Activated T-helper 2 cell treated with anti-CD3 and anti-CD28 coated beads, Interferon-gamma antibody, Interleukin-2, Interleukin-4, amounts not matched to agents 10 μg/mL and 5 μg/mL and 100 μg/mL, durations not matched to agents 14 hours and 24 hours and 36 hours (primary cell): ENCODE measurements around the gene FGF14. TPM values are rescaled to one million over a fixed set of nuclear protein-coding genes. Genes with fewer than 3 reads are reported as not detected.

ENCODE experiments used
- DNase-seq: peaks from one replicate; pipeline ENCODE4 v3.0.0; 2021; ENCODE audit warnings: low spot score
- H3K27ac Mint-ChIP-seq: one replicate; pipeline ENCODE4 v1.8.0; 2021; ENCODE audit warnings: mixed read lengths
- H3K27me3 Mint-ChIP-seq: one replicate; pipeline ENCODE4 v1.8.0; 2021; ENCODE audit warnings: low read depth, mixed read lengths
- H3K36me3 Mint-ChIP-seq: one replicate; pipeline ENCODE4 v1.8.0; 2021; ENCODE audit warnings: low read depth, mixed read lengths
- H3K4me1 Mint-ChIP-seq: one replicate; pipeline ENCODE4 v1.8.0; 2021; ENCODE audit warnings: low read depth, mixed read lengths
- H3K4me3 Mint-ChIP-seq: one replicate; pipeline ENCODE4 v1.8.0; 2021; ENCODE audit warnings: low read depth, mild to moderate bottlenecking, moderate library complexity, mixed read lengths
- H3K9me3 Mint-ChIP-seq: one replicate; pipeline ENCODE4 v1.8.0; 2021; ENCODE audit warnings: mixed read lengths
- intact Hi-C: fragments of 100-400 bp; cut with micrococcal nuclease; formaldehyde crosslinking; loops from one replicate; pipeline ENCODE4 v1.15.1; 2023
- total RNA-seq: library from RNA; stranded (reverse); gene quantifications from 2 replicates; pipeline ENCODE4 v1.2.3, GENCODE V29; 2022

Gene FGF14
- total RNA-seq, 1 donor from 2014 or later, result not detected

- DNase-seq, result no peak
- no peaks in the 10 kb centered on the region for H3K4me1 Mint-ChIP-seq
- no peak overlapping the region for H3K4me3 Mint-ChIP-seq
- H3K27me3 Mint-ChIP-seq, result peaks cover 59% of the 10 kb centered on the region
- H3K36me3 Mint-ChIP-seq, result no peaks in the 10 kb centered on the region
- H3K27ac Mint-ChIP-seq, result no peak overlapping the region
- no peaks in the 10 kb centered on the region for H3K9me3 Mint-ChIP-seq
- intact Hi-C loops, result loop anchor here (5.0 to 10.0 kb wide), 2 partner anchors 503 to 1945 kb away; partner anchors contain the start of genes NALCN and ZIC5
These were observed 484.4 kb downstream of the FGF14 start for GRCh38 chr13:101917475-101917810.

- H3K4me3 Mint-ChIP-seq, result no peak overlapping the region
- H3K4me1 Mint-ChIP-seq, result no peaks in the 10 kb centered on the region
- no peak overlapping the region for H3K27ac Mint-ChIP-seq
- no peak for DNase-seq
- H3K9me3 Mint-ChIP-seq, result no peaks in the 10 kb centered on the region
- intact Hi-C loops, result loop anchor here (5.0 to 10.0 kb wide), 2 partner anchors 502 to 1945 kb away; partner anchors contain the start of genes NALCN and ZIC5
- H3K27me3 Mint-ChIP-seq, result peaks cover 59% of the 10 kb centered on the region
- H3K36me3 Mint-ChIP-seq, result no peaks in the 10 kb centered on the region
These were observed 484.9 kb downstream of the FGF14 start for GRCh38 chr13:101916775-101917474.

- Mint-ChIP-seq H3K9me3 (no peaks in the 10 kb centered on the region), H3K27ac (no peak overlapping the region), H3K4me3 (no peak overlapping the region), H3K36me3 (no peaks in the 10 kb centered on the region), H3K27me3 (peaks cover 54% of the 10 kb centered on the region), H3K4me1 (no peaks in the 10 kb centered on the region)
- intact Hi-C loops, result loop anchor here (5.0 to 10.0 kb wide), 2 partner anchors 501 to 1944 kb away; partner anchors contain the start of genes NALCN and ZIC5
- no peak for DNase-seq
These were observed 485.6 kb downstream of the FGF14 start for GRCh38 chr13:101916108-101916774.

- H3K36me3 Mint-ChIP-seq, result no peaks in the 10 kb centered on the region
- intact Hi-C loops, result loop anchor here (5.0 to 10.0 kb wide), 2 partner anchors 501 to 1943 kb away; partner anchors contain the start of genes NALCN and ZIC5
- no peaks in the 10 kb centered on the region for H3K9me3 Mint-ChIP-seq
- H3K27ac Mint-ChIP-seq, result no peak overlapping the region
- no peak for DNase-seq
- H3K4me1 Mint-ChIP-seq, result no peaks in the 10 kb centered on the region
- peaks cover 52% of the 10 kb centered on the region for H3K27me3 Mint-ChIP-seq
- no peak overlapping the region for H3K4me3 Mint-ChIP-seq
These were observed 486.1 kb downstream of the FGF14 start for GRCh38 chr13:101915755-101916107.

GRCh38 chr13:101915331-101915730, 486.5 kb downstream of the FGF14 start:
- Mint-ChIP-seq H3K27ac (no peak overlapping the region), H3K27me3 (peaks cover 49% of the 10 kb centered on the region)
- intact Hi-C loops, result loop anchor here (5.0 to 10.0 kb wide), 2 partner anchors 501 to 1943 kb away; partner anchors contain the start of genes NALCN and ZIC5

GRCh38 chr13:101911752-101912151, 490.1 kb downstream of the FGF14 start:
- no peaks in the 10 kb centered on the region for H3K36me3 Mint-ChIP-seq
- DNase-seq, result no peak
- H3K27ac Mint-ChIP-seq, result no peak overlapping the region
- H3K9me3 Mint-ChIP-seq, result no peaks in the 10 kb centered on the region
- H3K4me3 Mint-ChIP-seq, result no peak overlapping the region
- intact Hi-C loops, result loop anchor here (10.0 kb wide), 1 partner anchor 497 kb away; the partner anchor contains the start of gene NALCN
- H3K27me3 Mint-ChIP-seq, result peaks cover 19% of the 10 kb centered on the region
- H3K4me1 Mint-ChIP-seq, result no peaks in the 10 kb centered on the region

More at GRCh38 chr13:101915331-101915730, 486.5 kb downstream of the FGF14 start:
- Mint-ChIP-seq H3K9me3 (no peaks in the 10 kb centered on the region), H3K4me3 (no peak overlapping the region), H3K36me3 (no peaks in the 10 kb centered on the region), H3K4me1 (no peaks in the 10 kb centered on the region)
- DNase-seq, result no peak

GRCh38 chr13:101903890-101904289, 498.0 kb downstream of the FGF14 start:
- no peaks in the 10 kb centered on the region for H3K27me3 Mint-ChIP-seq
- intact Hi-C loops, result no loop called here
- H3K36me3 Mint-ChIP-seq, result no peaks in the 10 kb centered on the region
- H3K4me3 Mint-ChIP-seq, result no peak overlapping the region
- H3K4me1 Mint-ChIP-seq, result no peaks in the 10 kb centered on the region
- DNase-seq, result no peak
- no peak overlapping the region for H3K27ac Mint-ChIP-seq
- no peaks in the 10 kb centered on the region for H3K9me3 Mint-ChIP-seq

- intact Hi-C loops, result no loop called here
- Mint-ChIP-seq H3K9me3 (no peaks in the 10 kb centered on the region), H3K4me1 (no peaks in the 10 kb centered on the region), H3K27me3 (no peaks in the 10 kb centered on the region), H3K27ac (no peak overlapping the region), H3K4me3 (no peak overlapping the region), H3K36me3 (no peaks in the 10 kb centered on the region)
- no peak for DNase-seq
These were observed 503.2 kb downstream of the FGF14 start for GRCh38 chr13:101898676-101899075.

- H3K9me3 Mint-ChIP-seq, result no peaks in the 10 kb centered on the region
- H3K4me3 Mint-ChIP-seq, result no peak overlapping the region
- intact Hi-C loops, result no loop called here
These were observed 505.3 kb downstream of the FGF14 start for GRCh38 chr13:101896541-101896940.

GRCh38 chr13:101893021-101893420, 508.8 kb downstream of the FGF14 start:
- H3K9me3 Mint-ChIP-seq, result no peaks in the 10 kb centered on the region
- no peaks in the 10 kb centered on the region for H3K27me3 Mint-ChIP-seq
- H3K4me1 Mint-ChIP-seq, result no peaks in the 10 kb centered on the region
- no peak overlapping the region for H3K27ac Mint-ChIP-seq
- no peak for DNase-seq
- intact Hi-C loops, result no loop called here
- no peak overlapping the region for H3K4me3 Mint-ChIP-seq
- H3K36me3 Mint-ChIP-seq, result no peaks in the 10 kb centered on the region

More at GRCh38 chr13:101896541-101896940, 505.3 kb downstream of the FGF14 start:
- no peak for DNase-seq
- Mint-ChIP-seq H3K27ac (no peak overlapping the region), H3K4me1 (no peaks in the 10 kb centered on the region), H3K27me3 (no peaks in the 10 kb centered on the region), H3K36me3 (no peaks in the 10 kb centered on the region)

GRCh38 chr13:101892296-101892695, 509.6 kb downstream of the FGF14 start:
- DNase-seq, result no peak
- Mint-ChIP-seq H3K4me3 (no peak overlapping the region), H3K27ac (no peak overlapping the region), H3K9me3 (no peaks in the 10 kb centered on the region), H3K4me1 (no peaks in the 10 kb centered on the region), H3K27me3 (no peaks in the 10 kb centered on the region), H3K36me3 (no peaks in the 10 kb centered on the region)
- intact Hi-C loops, result no loop called here

GRCh38 chr13:101881593-101881992, 520.3 kb downstream of the FGF14 start:
- no peak for DNase-seq
- no peak overlapping the region for H3K27ac Mint-ChIP-seq
- no peaks in the 10 kb centered on the region for H3K9me3 Mint-ChIP-seq
- no peak overlapping the region for H3K4me3 Mint-ChIP-seq
- intact Hi-C loops, result no loop called here
- no peaks in the 10 kb centered on the region for H3K27me3 Mint-ChIP-seq
- no peaks in the 10 kb centered on the region for H3K4me1 Mint-ChIP-seq
- H3K36me3 Mint-ChIP-seq, result no peaks in the 10 kb centered on the region

- Mint-ChIP-seq H3K36me3 (no peaks in the 10 kb centered on the region), H3K9me3 (no peaks in the 10 kb centered on the region), H3K27me3 (no peaks in the 10 kb centered on the region), H3K4me1 (no peaks in the 10 kb centered on the region), H3K4me3 (no peak overlapping the region), H3K27ac (no peak overlapping the region)
- no peak for DNase-seq
- intact Hi-C loops, result no loop called here
These were observed 521.3 kb downstream of the FGF14 start for GRCh38 chr13:101880581-101880980.
